Neural crest cell (in vitro differentiated cells): ENCODE data around the gene BBC3. TPM values are rescaled to one million over a fixed set of nuclear protein-coding genes. Genes with fewer than 3 reads are reported as not detected.

ENCODE experiments used
- DNase-seq: peaks from one replicate; pipeline ENCODE4 v3.0.0; 2021; ENCODE audit warnings: low read depth, mixed read lengths, low spot score
- H3K27ac Mint-ChIP-seq: one replicate; pipeline ENCODE4 v1.8.0; 2021; ENCODE audit warnings: mild to moderate bottlenecking, mixed read lengths; ENCODE audit not compliant: unreplicated experiment
- H3K27me3 Mint-ChIP-seq: 2 replicates; pipeline ENCODE4 v1.8.0; 2021; ENCODE audit warnings: low read depth, mild to moderate bottlenecking, mixed read lengths
- H3K36me3 Mint-ChIP-seq: 2 replicates; pipeline ENCODE4 v1.8.0; 2021; ENCODE audit warnings: low read depth, mild to moderate bottlenecking, mixed read lengths
- H3K4me1 Mint-ChIP-seq: 2 replicates; pipeline ENCODE4 v1.8.0; 2021; ENCODE audit warnings: mixed read lengths
- H3K4me3 Mint-ChIP-seq: one replicate; pipeline ENCODE4 v1.8.0; 2021; ENCODE audit warnings: mild to moderate bottlenecking, mixed read lengths
- H3K9me3 Mint-ChIP-seq: 2 replicates; pipeline ENCODE4 v1.8.0; 2021; ENCODE audit warnings: mixed read lengths
- total RNA-seq: library from RNA; stranded (reverse); gene quantifications from 2 replicates; pipeline ENCODE4 v1.2.1, GENCODE V29; 2021
- TF ChIP-seq, protein P1 (sequence below): fragments of 200-600 bp; sonication (generic); conservative IDR thresholded peaks from 2 replicates; pipeline ENCODE4 v1.5.0; 2021; ENCODE audit warnings: antibody characterized with exemption, mild to moderate bottlenecking

The BBC3 gene
- total RNA-seq, 1 donor from 2014 or later: 6.3 TPM

- H3K27ac Mint-ChIP-seq: peak within 1 kb of the TSS; percentile 99
Measured at GRCh38 chr19:47274071-47274890, 43.3 kb upstream of the BBC3 start, which contains the start of gene INAFM1. INAFM1 (plus strand) TSS chr19:47274885; CDS start chr19:47274920, 35 bp downstream.

GRCh38 chr19:47273313-47274070 is 42.5 kb upstream of the BBC3 start:
- Mint-ChIP-seq H3K27ac (peak overlapping the region; percentile 99), H3K4me3 (peak overlapping the region; percentile 93), H3K27me3 (peaks cover 14% of the 10 kb centered on the region), H3K9me3 (no peaks in the 10 kb centered on the region), H3K4me1 (peaks cover 39% of the 10 kb centered on the region), H3K36me3 (peaks cover 3% of the 10 kb centered on the region)
- peak; percentile 84 for DNase-seq
- TF ChIP-seq, protein P1, sequence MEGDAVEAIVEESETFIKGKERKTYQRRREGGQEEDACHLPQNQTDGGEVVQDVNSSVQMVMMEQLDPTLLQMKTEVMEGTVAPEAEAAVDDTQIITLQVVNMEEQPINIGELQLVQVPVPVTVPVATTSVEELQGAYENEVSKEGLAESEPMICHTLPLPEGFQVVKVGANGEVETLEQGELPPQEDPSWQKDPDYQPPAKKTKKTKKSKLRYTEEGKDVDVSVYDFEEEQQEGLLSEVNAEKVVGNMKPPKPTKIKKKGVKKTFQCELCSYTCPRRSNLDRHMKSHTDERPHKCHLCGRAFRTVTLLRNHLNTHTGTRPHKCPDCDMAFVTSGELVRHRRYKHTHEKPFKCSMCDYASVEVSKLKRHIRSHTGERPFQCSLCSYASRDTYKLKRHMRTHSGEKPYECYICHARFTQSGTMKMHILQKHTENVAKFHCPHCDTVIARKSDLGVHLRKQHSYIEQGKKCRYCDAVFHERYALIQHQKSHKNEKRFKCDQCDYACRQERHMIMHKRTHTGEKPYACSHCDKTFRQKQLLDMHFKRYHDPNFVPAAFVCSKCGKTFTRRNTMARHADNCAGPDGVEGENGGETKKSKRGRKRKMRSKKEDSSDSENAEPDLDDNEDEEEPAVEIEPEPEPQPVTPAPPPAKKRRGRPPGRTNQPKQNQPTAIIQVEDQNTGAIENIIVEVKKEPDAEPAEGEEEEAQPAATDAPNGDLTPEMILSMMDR: no peak

More at GRCh38 chr19:47274071-47274890, 43.3 kb upstream of the BBC3 start, which contains the start of gene INAFM1:
- Mint-ChIP-seq H3K4me3 (peak within 1 kb of the TSS; percentile 93), H3K27me3 (peaks cover 14% of the 10 kb centered on the region), H3K4me1 (peaks cover 39% of the 10 kb centered on the region), H3K9me3 (no peaks in the 10 kb centered on the region), H3K36me3 (peaks cover 3% of the 10 kb centered on the region)
- peak; percentile 99 for DNase-seq
- TF ChIP-seq, protein P1: no peak

GRCh38 chr19:47272448-47273312 is 41.7 kb upstream of the BBC3 start:
- Mint-ChIP-seq H3K9me3 (no peaks in the 10 kb centered on the region), H3K4me3 (peak overlapping the region; percentile 93), H3K27ac (peak overlapping the region; percentile 92), H3K36me3 (peaks cover 5% of the 10 kb centered on the region), H3K4me1 (peaks cover 35% of the 10 kb centered on the region), H3K27me3 (peaks cover 14% of the 10 kb centered on the region)
- TF ChIP-seq, protein P1: no peak
- DNase-seq: no peak

DNA sequence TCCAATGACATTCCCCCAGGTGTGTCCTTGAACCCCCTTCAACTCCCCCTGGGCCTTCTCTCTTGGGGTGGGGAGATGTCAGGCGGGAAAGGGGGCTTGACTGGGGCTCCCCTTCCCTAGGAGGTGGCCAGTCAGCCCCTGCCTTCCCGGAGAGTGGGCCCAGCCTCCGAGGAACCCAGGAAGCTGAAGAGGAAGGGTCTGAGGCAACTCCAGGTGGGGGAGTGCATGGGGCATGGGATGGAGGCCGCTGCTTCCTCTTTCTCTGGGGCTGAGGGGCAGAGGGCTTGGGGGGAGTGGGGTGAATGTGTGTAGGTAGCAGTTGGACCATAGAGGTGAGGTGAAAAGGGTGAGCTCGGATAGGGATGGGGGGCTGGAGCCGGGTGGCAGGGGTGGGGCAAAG is 41.0 kb upstream of the BBC3 start:
- Mint-ChIP-seq H3K4me1 (peaks cover 34% of the 10 kb centered on the region), H3K36me3 (peaks cover 6% of the 10 kb centered on the region), H3K9me3 (no peaks in the 10 kb centered on the region), H3K27ac (peak overlapping the region; percentile 92), H3K27me3 (peaks cover 14% of the 10 kb centered on the region), H3K4me3 (peak overlapping the region; percentile 93)
- TF ChIP-seq, protein P1: no peak
- DNase-seq: no peak

DNA sequence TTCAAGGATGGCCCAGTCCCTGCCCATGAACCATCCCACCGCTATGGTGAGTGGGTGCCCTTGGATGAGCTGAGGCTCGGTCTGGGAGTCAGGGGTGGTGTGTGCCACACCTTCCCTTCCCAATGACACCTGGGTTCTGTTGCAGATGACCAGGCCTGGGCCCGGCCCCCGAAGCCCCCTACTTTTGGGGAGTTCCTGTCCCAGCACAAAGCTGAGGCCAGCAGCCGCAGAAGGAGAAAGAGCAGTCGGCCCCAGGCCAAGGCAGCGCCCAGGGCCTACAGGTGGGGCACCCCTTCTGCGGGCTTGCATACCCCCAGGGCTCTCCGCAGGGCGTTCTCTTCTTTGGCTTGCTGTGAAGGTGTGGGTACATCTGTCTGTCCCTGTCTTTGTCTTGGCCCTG is 39.4 kb upstream of the BBC3 start:
- Mint-ChIP-seq H3K36me3 (peaks cover 13% of the 10 kb centered on the region), H3K27ac (no peak overlapping the region)

More for the DNA sequence above, 39.4 kb upstream of the BBC3 start:
- Mint-ChIP-seq H3K9me3 (no peaks in the 10 kb centered on the region), H3K4me1 (peaks cover 25% of the 10 kb centered on the region), H3K4me3 (peak overlapping the region; percentile 47), H3K27me3 (peaks cover 5% of the 10 kb centered on the region)
- TF ChIP-seq, protein P1: no peak
- DNase-seq: no peak
